K562 (cell line): ENCODE measurements around the gene DPCD. TPM values are rescaled to one million over a fixed set of nuclear protein-coding genes. Genes with fewer than 3 reads are reported as not detected.

Experiments
- ATAC-seq: fragments of 200-7000 bp; cut with Tn5 transposase; 3 replicates; pipeline ENCODE4 v1.9.1; 2020; ENCODE audit warnings: moderate library complexity
- BruUV-seq: library from RNA; stranded (reverse); fragments of 400-500 nt; replicated peaks from 2 replicates; lab custom pipeline; 2021; lab: Mats Ljungman, UMichigan
- CTCF ChIA-PET: fragments of 300-600 bp; formaldehyde crosslinking; extraction: SDS; loops from one replicate; lab custom pipeline; 2021; ENCODE audit warnings: low intra/inter-chr PET ratio; lab: Yijun Ruan, JAX
- POLR2A ChIA-PET: fragments of 300-600, 350-650 bp; sonication (Branson Sonifier 250); formaldehyde crosslinking; extraction: SDS; loops from one replicate; lab custom pipeline; 2021; ENCODE audit warnings: antibody characterized with exemption, inconsistent platforms; lab: Yijun Ruan, JAX
- DNase-seq, 4 experiments: peaks; one replicate each; pipeline versions ENCODE4 v3.0.0 to v3.0.0-alpha.2; 2011 to 2018; ENCODE audit warnings: low spot score in 3 of 4, mixed read lengths in 3 of 4; ENCODE audit errors: extremely low read depth in 1 of 4
- FAIRE-seq: peaks from 2 replicates; lab custom pipeline; 2011; peaks lifted over from hg19 to GRCh38; lab: Jason Lieb, UNC
- H2AFZ ChIP-seq: 2 replicates; pipeline ENCODE4 v1.6.0; 2011; ENCODE audit warnings: low read depth, low read length, control low read depth, inconsistent platforms
- H3K27ac ChIP-seq: fragments of 200-600 bp; 3 replicates; pipeline ENCODE4 v1.8.0; 2011; ENCODE audit warnings: low read depth, mild to moderate bottlenecking, control low read depth, inconsistent platforms, low read length, moderate library complexity, mixed read lengths; ENCODE audit errors: extremely low read depth
- H3K27me3 ChIP-seq, 2 experiments: fragments of 300-600 bp in 1 of 2; 2 replicates in 1 of 2; 3 replicates in 1 of 2; pipeline versions ENCODE4 v1.6.0 to v1.8.0; 2011; ENCODE audit warnings: inconsistent platforms in 2 of 2, low read length in 2 of 2, mild to moderate bottlenecking in 1 of 2, mixed read lengths in 1 of 2, moderate library complexity in 1 of 2; ENCODE audit not compliant: control insufficient read depth in 2 of 2, insufficient read depth in 2 of 2
- H3K36me3 ChIP-seq: fragments of 300-600 bp; 3 replicates; pipeline ENCODE4 v1.8.0; 2011; ENCODE audit warnings: mild to moderate bottlenecking, low read length, inconsistent platforms; ENCODE audit not compliant: control insufficient read depth, insufficient read depth
- H3K4me1 ChIP-seq, 2 experiments: fragments of 200-600 bp in 1 of 2; replicated peaks in 1 of 2; 2 replicates in 1 of 2; 3 replicates in 1 of 2; pipeline versions ENCODE4 v1.5.1 to v1.8.0; 2011; ENCODE audit warnings: inconsistent platforms in 2 of 2, low read length in 2 of 2, mild to moderate bottlenecking in 1 of 2, mixed read lengths in 1 of 2, moderate library complexity in 1 of 2; ENCODE audit not compliant: control insufficient read depth in 2 of 2, insufficient read depth in 2 of 2
- H3K4me2 ChIP-seq: 2 replicates; pipeline ENCODE4 v1.6.1; 2011; ENCODE audit warnings: low read length, control low read depth, inconsistent platforms, mixed read lengths; ENCODE audit not compliant: insufficient read depth
- H3K4me3 ChIP-seq: fragments of 200-600 bp; sonication (generic), shearing (Covaris generic); 2 replicates; pipeline ENCODE4 v1.5.1; 2016; ENCODE audit warnings: control low read depth, inconsistent platforms
- H3K79me2 ChIP-seq: fragments of 200-600 bp; 3 replicates; pipeline ENCODE4 v1.8.0; 2011; ENCODE audit warnings: low read length, inconsistent platforms; ENCODE audit not compliant: control insufficient read depth, insufficient read depth
- H3K9ac ChIP-seq, 2 experiments: 2 replicates each; pipeline versions ENCODE4 v1.6.0 to v1.6.1; 2011; ENCODE audit warnings: low read depth in 2 of 2, low read length in 2 of 2, control low read depth in 1 of 2, inconsistent platforms in 1 of 2, mild to moderate bottlenecking in 1 of 2, mixed read lengths in 1 of 2; ENCODE audit not compliant: insufficient read depth in 1 of 2
- H3K9me1 ChIP-seq: one replicate; pipeline ENCODE4 v1.6.0; 2011; ENCODE audit warnings: inconsistent platforms, mild to moderate bottlenecking, low read length, moderate library complexity; ENCODE audit not compliant: control insufficient read depth, insufficient read depth
- H3K9me3 ChIP-seq: replicated peaks from 2 replicates; pipeline ENCODE4 v1.5.1; 2011; ENCODE audit warnings: low read depth, low read length, inconsistent platforms; ENCODE audit not compliant: control insufficient read depth, insufficient read depth
- H4K20me1 ChIP-seq: replicated peaks from 2 replicates; pipeline ENCODE4 v1.6.1; 2011; ENCODE audit warnings: low read length, inconsistent platforms, mixed read lengths; ENCODE audit not compliant: control insufficient read depth, insufficient read depth
- ATF7 ChIP-seq: fragments of 450-650 bp; IDR thresholded peaks from 2 replicates; pipeline ENCODE4 v1.7.1; 2014; ENCODE audit warnings: mild to moderate bottlenecking, moderate library complexity
- GMEB1 ChIP-seq: fragments of 250-450 bp; sonication (Bioruptor Pico); IDR thresholded peaks from 2 replicates; pipeline ENCODE4 v1.4.0; 2020; ENCODE audit warnings: mild to moderate bottlenecking
- HNRNPUL1 ChIP-seq: fragments of 200-400 bp; formaldehyde crosslinking; IDR thresholded peaks from 2 replicates; pipeline ENCODE4 v1.6.1; 2017; ENCODE audit warnings: low read length
- IRF2 ChIP-seq: sonication (generic); formaldehyde crosslinking; IDR thresholded peaks from 2 replicates; pipeline ENCODE4 v1.8.1; 2022; ENCODE audit warnings: mild to moderate bottlenecking, missing genetic modification reagents
- MAFG ChIP-seq: fragments of 450-650 bp; conservative IDR thresholded peaks from 2 replicates; pipeline ENCODE4 v1.6.1; 2016; ENCODE audit warnings: missing genetic modification characterization, missing compliant biosample characterization
- MXD1 ChIP-seq: fragments of 250-450 bp; sonication (Bioruptor Pico); IDR thresholded peaks from 2 replicates; pipeline ENCODE4 v1.8.0; 2021; ENCODE audit warnings: borderline replicate concordance, mild to moderate bottlenecking, moderate library complexity; ENCODE audit not compliant: poor library complexity, severe bottlenecking
- PHTF2 ChIP-seq: fragments of 250-450 bp; sonication (Bioruptor Pico); IDR thresholded peaks from 2 replicates; pipeline ENCODE4 v1.5.0; 2021; ENCODE audit warnings: mild to moderate bottlenecking
- POLR3A ChIP-seq: IDR thresholded peaks from 2 replicates; pipeline ENCODE4 v1.6.1; 2011; ENCODE audit warnings: borderline replicate concordance, mild to moderate bottlenecking, moderate library complexity; ENCODE audit not compliant: insufficient read length, insufficient read depth; ENCODE audit errors: extremely low read depth
- SAFB2 ChIP-seq: fragments of 200-400 bp; formaldehyde crosslinking; IDR thresholded peaks from 2 replicates; pipeline ENCODE4 v1.6.1; 2018; ENCODE audit warnings: borderline replicate concordance, low read length, low read depth, moderate library complexity; ENCODE audit not compliant: severe bottlenecking
- SMC3 ChIP-seq: conservative IDR thresholded peaks from 2 replicates; pipeline ENCODE4 v1.6.1; 2011; ENCODE audit warnings: low read depth, low read length, improper control_type of control experiment; ENCODE audit not compliant: insufficient read depth
- SNRNP70 ChIP-seq: fragments of 200-400 bp; formaldehyde crosslinking; optimal IDR thresholded peaks from 2 replicates; pipeline ENCODE3; 2017; ENCODE audit warnings: low read depth, low read length
- TBL1XR1 ChIP-seq, 2 experiments: IDR thresholded peaks; 2 replicates each; pipeline ENCODE4 v1.6.1; 2012; ENCODE audit warnings: improper control_type of control experiment in 2 of 2, low read length in 2 of 2, mild to moderate bottlenecking in 1 of 2
- THRAP3 ChIP-seq: fragments of 450-650 bp; IDR thresholded peaks from 2 replicates; pipeline ENCODE4 v1.6.1; 2016; ENCODE audit warnings: mild to moderate bottlenecking, inconsistent platforms, borderline replicate concordance
- ZBTB49 ChIP-seq: sonication (generic); formaldehyde crosslinking; IDR thresholded peaks from 2 replicates; pipeline ENCODE4 v1.8.0; 2022; ENCODE audit warnings: missing genetic modification reagents, mild to moderate bottlenecking, borderline replicate concordance
- ZFP1 ChIP-seq: fragments of 450-650 bp; formaldehyde crosslinking; IDR thresholded peaks from 2 replicates; pipeline ENCODE4 v1.4.0; 2020; ENCODE audit warnings: mild to moderate bottlenecking, mixed read lengths
- ZNF24 ChIP-seq: fragments of 450-650 bp; IDR thresholded peaks from 2 replicates; pipeline ENCODE4 v1.6.1; 2016
- ZNF354B ChIP-seq: fragments of 250-450 bp; sonication (Bioruptor Pico); IDR thresholded peaks from 2 replicates; pipeline ENCODE4 v1.4.0; 2020
- ZNF589 ChIP-seq: fragments of 200-800 bp; sonication (Bioruptor generic); IDR thresholded peaks from 2 replicates; pipeline ENCODE4 v1.6.1; 2016; ENCODE audit warnings: low read depth, missing genetic modification characterization, missing compliant biosample characterization
- ZNF830 ChIP-seq: fragments of 250-450 bp; sonication (Bioruptor Pico); IDR thresholded peaks from 2 replicates; pipeline ENCODE4 v1.5.0; 2021; ENCODE audit warnings: mild to moderate bottlenecking
- WGBS: fragments of 100-300 bp; shearing (Covaris generic); methylation state at CpG from one replicate; pipeline ENCODE4 v1.1.6; 2016; ENCODE audit warnings: low coverage, mixed read lengths; ENCODE audit not compliant: insufficient coverage; ENCODE audit errors: missing lambda C conversion rate; 5-methylcytosine and 5-hydroxymethylcytosine counted together
- in situ Hi-C: fragments of 300-500 bp; cut with MboI; formaldehyde crosslinking; loops from 4 replicates; pipeline ENCODE4 v1.15.0; 2018; ENCODE audit warnings: inconsistent platforms, mixed read lengths
- intact Hi-C: fragments of 100-400 bp; cut with micrococcal nuclease; formaldehyde crosslinking; loops from 2 replicates; pipeline ENCODE4 v1.14.2; 2022
- polyA plus RNA-seq, 8 experiments: library from polyadenylated mRNA; depleted of rRNA in 4 of 8; stranded (reverse) in 5 of 8; unstranded in 3 of 8; fragments of >200 nt; fragmentation: Nextera tagmentation in 2 of 8; fragmentation: Illumina TruSeq in 1 of 8; extraction: Ambion mirVana in 2 of 8; extraction: Trizol in 1 of 8; gene quantifications; 2 replicates each; pipeline versions ENCODE4 v1.2.1 to v1.2.3, GENCODE V29; 2011 to 2014; ENCODE audit warnings: inconsistent platforms in 1 of 8, missing spikeins in 1 of 8
- total RNA-seq, 7 experiments: library from RNA; depleted of rRNA in 6 of 7; stranded (reverse); fragments of >200 nt in 6 of 7; fragmentation: Illumina TruSeq in 2 of 7; extraction: Trizol in 2 of 7; gene quantifications; 2 replicates each; pipeline versions ENCODE4 v1.2.1 to v1.2.3, GENCODE V29; 2011 to 2021; ENCODE audit warnings: low replicate concordance in 1 of 7

Gene DPCD
- total and polyA plus RNA-seq, 9 of the 15 experiments (the other 6 are each of a cell fraction or from before 2014, with no cell fraction given) = 12.1 to 45.2 (median 20.0) TPM

GRCh38 chr10:101609481-101609880, 21.4 kb downstream of the DPCD start:
- ChIA-PET POLR2A (interaction anchor here (0.6 to 0.7 kb wide), 2 partner anchors 457 to 815 kb away, joined by 3 read pairs; no protein-coding TSS in a partner anchor), CTCF (no interaction called here)
- H3K9me1 ChIP-seq = no peaks in the 10 kb centered on the region
- no peaks in the 10 kb centered on the region for H3K79me2 ChIP-seq
- no peak overlapping the region for H3K9ac ChIP-seq
- H3K4me2 ChIP-seq = no peak overlapping the region
- FAIRE-seq (no peak), ATAC-seq (no peak), DNase-seq (no peak)
- H2AFZ ChIP-seq = no peak overlapping the region
- no TSS peak for BruUV-seq
- H3K27ac ChIP-seq = no peak overlapping the region
- no peaks in the 10 kb centered on the region for H3K36me3 ChIP-seq
- no peak overlapping the region for H3K4me3 ChIP-seq
- no peaks in the 10 kb centered on the region for H3K9me3 ChIP-seq
- 84% methylated on average over 2 of the region's 4 CpGs for WGBS
- H4K20me1 ChIP-seq = no peaks in the 10 kb centered on the region; the same call in 1 of the 2 replicates
- peaks cover 7 to 9% of the 10 kb centered on the region in 2 experiments; a peak in 2 of 5 replicates for H3K4me1 ChIP-seq
- in situ Hi-C loops (loop anchor here (5.0 kb wide), 1 partner anchor 173 kb away; the partner anchor contains the start of gene NPM3), intact Hi-C loops (no loop called here)
- H3K27me3 ChIP-seq = no peaks in the 10 kb centered on the region
- no peak for TF ChIP-seq ZFP1 (CRISPR knock-in tag)
- no peak for TF ChIP-seq ZNF24
- TF ChIP-seq MAFG = no peak
- no peak for TF ChIP-seq POLR3A
- no peak for TF ChIP-seq GMEB1 (CRISPR knock-in tag)
- no peak for TF ChIP-seq ZNF830
- no peak for TF ChIP-seq SNRNP70
- no peak for TF ChIP-seq ZNF589
- no peak for TF ChIP-seq ZBTB49 (CRISPR knock-in tag)
- TF ChIP-seq ATF7 = no peak
- TF ChIP-seq IRF2 (CRISPR knock-in tag) = no peak
- TF ChIP-seq PHTF2 (CRISPR knock-in tag) = no peak
- TF ChIP-seq THRAP3 = no peak
- TF ChIP-seq HNRNPUL1 = no peak
- TF ChIP-seq SAFB2 = no peak
- no peak for TF ChIP-seq SMC3
- no peak for TF ChIP-seq MXD1 (CRISPR knock-in tag)
- no peak for TF ChIP-seq TBL1XR1 (IDR thresholded peaks at IDR 0.05; ENCODE audit: low read length in 2 of 2)
- no peak for TF ChIP-seq ZNF354B
